Esophagus squamous epithelium (tissue), 4 donors: ENCODE results near the gene DCLK3.

Source experiments
- CTCF ChIP-seq, 6 experiments: fragments of 450-650 bp in 4 of 6; fragments of 200-600 bp in 2 of 6; sonication (generic) in 2 of 6; IDR thresholded peaks; one replicate each; pipeline ENCODE4 v1.5.1; 2016 to 2019; ENCODE audit warnings: antibody characterized with exemption in 6 of 6, mild to moderate bottlenecking in 4 of 6, moderate library complexity in 4 of 6
- POLR2A ChIP-seq, 4 donors: fragments of 450-650 bp; IDR thresholded peaks; one replicate each; pipeline ENCODE4 v1.6.1; 2017; ENCODE audit warnings: antibody characterized with exemption in 4 of 4, mild to moderate bottlenecking in 4 of 4, moderate library complexity in 3 of 4

GRCh38 chr3:36709826-36710365 lies 54.5 kb downstream of the DCLK3 start:
- no peak for TF ChIP-seq CTCF (IDR thresholded peaks at IDR 0.05)
- no peak for TF ChIP-seq POLR2A (IDR thresholded peaks at IDR 0.05)
